K562 (cell line): Measurements from ENCODE around the gene OTOP1. TPM values are rescaled to one million over a fixed set of nuclear protein-coding genes. Genes with fewer than 3 reads are reported as not detected.

Source experiments
- ATAC-seq: fragments of 200-7000 bp; cut with Tn5 transposase; 3 replicates; pipeline ENCODE4 v1.9.1; 2020; ENCODE audit warnings: moderate library complexity
- BruUV-seq: library from RNA; stranded (reverse); fragments of 400-500 nt; replicated peaks from 2 replicates; lab custom pipeline; 2021; lab: Mats Ljungman, UMichigan
- CTCF ChIA-PET: fragments of 300-600 bp; formaldehyde crosslinking; extraction: SDS; loops from one replicate; lab custom pipeline; 2021; ENCODE audit warnings: low intra/inter-chr PET ratio; lab: Yijun Ruan, JAX
- POLR2A ChIA-PET: fragments of 300-600, 350-650 bp; sonication (Branson Sonifier 250); formaldehyde crosslinking; extraction: SDS; loops from one replicate; lab custom pipeline; 2021; ENCODE audit warnings: antibody characterized with exemption, inconsistent platforms; lab: Yijun Ruan, JAX
- DNase-seq, 4 experiments: peaks; one replicate each; pipeline versions ENCODE4 v3.0.0 to v3.0.0-alpha.2; 2011 to 2018; ENCODE audit warnings: low spot score in 3 of 4, mixed read lengths in 3 of 4; ENCODE audit errors: extremely low read depth in 1 of 4
- FAIRE-seq: peaks from 2 replicates; lab custom pipeline; 2011; peaks lifted over from hg19 to GRCh38; lab: Jason Lieb, UNC
- H2AFZ ChIP-seq: 2 replicates; pipeline ENCODE4 v1.6.0; 2011; ENCODE audit warnings: low read depth, low read length, control low read depth, inconsistent platforms
- H3K27ac ChIP-seq: fragments of 200-600 bp; 3 replicates; pipeline ENCODE4 v1.8.0; 2011; ENCODE audit warnings: low read depth, mild to moderate bottlenecking, control low read depth, inconsistent platforms, low read length, moderate library complexity, mixed read lengths; ENCODE audit errors: extremely low read depth
- H3K27me3 ChIP-seq, 2 experiments: fragments of 300-600 bp in 1 of 2; 2 replicates in 1 of 2; 3 replicates in 1 of 2; pipeline versions ENCODE4 v1.6.0 to v1.8.0; 2011; ENCODE audit warnings: inconsistent platforms in 2 of 2, low read length in 2 of 2, mild to moderate bottlenecking in 1 of 2, mixed read lengths in 1 of 2, moderate library complexity in 1 of 2; ENCODE audit not compliant: control insufficient read depth in 2 of 2, insufficient read depth in 2 of 2
- H3K36me3 ChIP-seq: fragments of 300-600 bp; 3 replicates; pipeline ENCODE4 v1.8.0; 2011; ENCODE audit warnings: mild to moderate bottlenecking, low read length, inconsistent platforms; ENCODE audit not compliant: control insufficient read depth, insufficient read depth
- H3K4me1 ChIP-seq, 2 experiments: fragments of 200-600 bp in 1 of 2; replicated peaks in 1 of 2; 2 replicates in 1 of 2; 3 replicates in 1 of 2; pipeline versions ENCODE4 v1.5.1 to v1.8.0; 2011; ENCODE audit warnings: inconsistent platforms in 2 of 2, low read length in 2 of 2, mild to moderate bottlenecking in 1 of 2, mixed read lengths in 1 of 2, moderate library complexity in 1 of 2; ENCODE audit not compliant: control insufficient read depth in 2 of 2, insufficient read depth in 2 of 2
- H3K4me2 ChIP-seq: 2 replicates; pipeline ENCODE4 v1.6.1; 2011; ENCODE audit warnings: low read length, control low read depth, inconsistent platforms, mixed read lengths; ENCODE audit not compliant: insufficient read depth
- H3K4me3 ChIP-seq: fragments of 200-600 bp; sonication (generic), shearing (Covaris generic); 2 replicates; pipeline ENCODE4 v1.5.1; 2016; ENCODE audit warnings: control low read depth, inconsistent platforms
- H3K79me2 ChIP-seq: fragments of 200-600 bp; 3 replicates; pipeline ENCODE4 v1.8.0; 2011; ENCODE audit warnings: low read length, inconsistent platforms; ENCODE audit not compliant: control insufficient read depth, insufficient read depth
- H3K9ac ChIP-seq, 2 experiments: 2 replicates each; pipeline versions ENCODE4 v1.6.0 to v1.6.1; 2011; ENCODE audit warnings: low read depth in 2 of 2, low read length in 2 of 2, control low read depth in 1 of 2, inconsistent platforms in 1 of 2, mild to moderate bottlenecking in 1 of 2, mixed read lengths in 1 of 2; ENCODE audit not compliant: insufficient read depth in 1 of 2
- H3K9me1 ChIP-seq: one replicate; pipeline ENCODE4 v1.6.0; 2011; ENCODE audit warnings: inconsistent platforms, mild to moderate bottlenecking, low read length, moderate library complexity; ENCODE audit not compliant: control insufficient read depth, insufficient read depth
- H3K9me3 ChIP-seq: replicated peaks from 2 replicates; pipeline ENCODE4 v1.5.1; 2011; ENCODE audit warnings: low read depth, low read length, inconsistent platforms; ENCODE audit not compliant: control insufficient read depth, insufficient read depth
- H4K20me1 ChIP-seq: replicated peaks from 2 replicates; pipeline ENCODE4 v1.6.1; 2011; ENCODE audit warnings: low read length, inconsistent platforms, mixed read lengths; ENCODE audit not compliant: control insufficient read depth, insufficient read depth
- ARID3A ChIP-seq: IDR thresholded peaks from 2 replicates; pipeline ENCODE4 v1.6.1; 2012; ENCODE audit warnings: low read depth, low read length, improper control_type of control experiment, borderline replicate concordance
- BCOR ChIP-seq: fragments of 450-650 bp; IDR thresholded peaks from 2 replicates; pipeline ENCODE4 v1.6.1; 2016
- COPS2 ChIP-seq: fragments of 450-650 bp; conservative IDR thresholded peaks from 2 replicates; pipeline ENCODE4 v1.6.1; 2016; ENCODE audit warnings: mild to moderate bottlenecking, moderate library complexity
- DDX20 ChIP-seq: fragments of 450-650 bp; IDR thresholded peaks from 2 replicates; pipeline ENCODE4 v1.6.1; 2016; ENCODE audit warnings: missing genetic modification characterization, low read depth, mild to moderate bottlenecking, missing compliant biosample characterization, moderate library complexity
- DNMT1 ChIP-seq: fragments of 450-650 bp; IDR thresholded peaks from 2 replicates; pipeline ENCODE4 v1.6.1; 2016; ENCODE audit warnings: antibody characterized with exemption, mild to moderate bottlenecking
- ELF4 ChIP-seq: fragments of 450-650 bp; formaldehyde crosslinking; IDR thresholded peaks from 2 replicates; pipeline ENCODE4 v1.4.0; 2022; ENCODE audit warnings: missing genetic modification characterization
- NCOA2 ChIP-seq, 2 experiments: fragments of 450-650 bp; IDR thresholded peaks; 2 replicates each; pipeline ENCODE4 v1.6.1; 2018; ENCODE audit warnings: mild to moderate bottlenecking in 2 of 2, moderate library complexity in 1 of 2; ENCODE audit not compliant: partially characterized antibody in 2 of 2
- NFATC3 ChIP-seq: fragments of 450-650 bp; IDR thresholded peaks from 2 replicates; pipeline ENCODE4 v1.6.1; 2017; ENCODE audit warnings: mild to moderate bottlenecking
- NR2C2 ChIP-seq, 2 experiments: fragments of 200-800 bp in 1 of 2; sonication (Bioruptor generic) in 1 of 2; sonication (generic) in 1 of 2; formaldehyde crosslinking in 1 of 2; IDR thresholded peaks; 2 replicates each; pipeline versions ENCODE4 v1.6.1 to v1.8.0; 2016 to 2022; ENCODE audit warnings: mild to moderate bottlenecking in 1 of 2, missing compliant biosample characterization in 1 of 2, missing genetic modification characterization in 1 of 2, missing genetic modification reagents in 1 of 2
- PURB ChIP-seq: sonication (generic); formaldehyde crosslinking; IDR thresholded peaks from 2 replicates; pipeline ENCODE4 v1.9.0; 2021; ENCODE audit warnings: low read depth, mild to moderate bottlenecking, missing genetic modification reagents
- RBM34 ChIP-seq: fragments of 200-400 bp; formaldehyde crosslinking; IDR thresholded peaks from 2 replicates; pipeline ENCODE4 v1.6.1; 2018; ENCODE audit warnings: low read length, borderline replicate concordance; ENCODE audit not compliant: insufficient read depth
- ZNF311 ChIP-seq: fragments of 250-450 bp; sonication (Bioruptor Pico); IDR thresholded peaks from 2 replicates; pipeline ENCODE4 v1.4.0; 2020; ENCODE audit warnings: mild to moderate bottlenecking, moderate library complexity
- WGBS: fragments of 100-300 bp; shearing (Covaris generic); methylation state at CpG from one replicate; pipeline ENCODE4 v1.1.6; 2016; ENCODE audit warnings: low coverage, mixed read lengths; ENCODE audit not compliant: insufficient coverage; ENCODE audit errors: missing lambda C conversion rate; 5-methylcytosine and 5-hydroxymethylcytosine counted together
- in situ Hi-C: fragments of 300-500 bp; cut with MboI; formaldehyde crosslinking; loops from 4 replicates; pipeline ENCODE4 v1.15.0; 2018; ENCODE audit warnings: inconsistent platforms, mixed read lengths
- intact Hi-C: fragments of 100-400 bp; cut with micrococcal nuclease; formaldehyde crosslinking; loops from 2 replicates; pipeline ENCODE4 v1.14.2; 2022
- polyA plus RNA-seq, 8 experiments: library from polyadenylated mRNA; depleted of rRNA in 4 of 8; stranded (reverse) in 5 of 8; unstranded in 3 of 8; fragments of >200 nt; fragmentation: Nextera tagmentation in 2 of 8; fragmentation: Illumina TruSeq in 1 of 8; extraction: Ambion mirVana in 2 of 8; extraction: Trizol in 1 of 8; gene quantifications; 2 replicates each; pipeline versions ENCODE4 v1.2.1 to v1.2.3, GENCODE V29; 2011 to 2014; ENCODE audit warnings: inconsistent platforms in 1 of 8, missing spikeins in 1 of 8
- total RNA-seq, 7 experiments: library from RNA; depleted of rRNA in 6 of 7; stranded (reverse); fragments of >200 nt in 6 of 7; fragmentation: Illumina TruSeq in 2 of 7; extraction: Trizol in 2 of 7; gene quantifications; 2 replicates each; pipeline versions ENCODE4 v1.2.1 to v1.2.3, GENCODE V29; 2011 to 2021; ENCODE audit warnings: low replicate concordance in 1 of 7

The OTOP1 gene
- total and polyA plus RNA-seq, 9 of the 15 experiments (the other 6 are each of a cell fraction or from before 2014, with no cell fraction given): not detected

DNA sequence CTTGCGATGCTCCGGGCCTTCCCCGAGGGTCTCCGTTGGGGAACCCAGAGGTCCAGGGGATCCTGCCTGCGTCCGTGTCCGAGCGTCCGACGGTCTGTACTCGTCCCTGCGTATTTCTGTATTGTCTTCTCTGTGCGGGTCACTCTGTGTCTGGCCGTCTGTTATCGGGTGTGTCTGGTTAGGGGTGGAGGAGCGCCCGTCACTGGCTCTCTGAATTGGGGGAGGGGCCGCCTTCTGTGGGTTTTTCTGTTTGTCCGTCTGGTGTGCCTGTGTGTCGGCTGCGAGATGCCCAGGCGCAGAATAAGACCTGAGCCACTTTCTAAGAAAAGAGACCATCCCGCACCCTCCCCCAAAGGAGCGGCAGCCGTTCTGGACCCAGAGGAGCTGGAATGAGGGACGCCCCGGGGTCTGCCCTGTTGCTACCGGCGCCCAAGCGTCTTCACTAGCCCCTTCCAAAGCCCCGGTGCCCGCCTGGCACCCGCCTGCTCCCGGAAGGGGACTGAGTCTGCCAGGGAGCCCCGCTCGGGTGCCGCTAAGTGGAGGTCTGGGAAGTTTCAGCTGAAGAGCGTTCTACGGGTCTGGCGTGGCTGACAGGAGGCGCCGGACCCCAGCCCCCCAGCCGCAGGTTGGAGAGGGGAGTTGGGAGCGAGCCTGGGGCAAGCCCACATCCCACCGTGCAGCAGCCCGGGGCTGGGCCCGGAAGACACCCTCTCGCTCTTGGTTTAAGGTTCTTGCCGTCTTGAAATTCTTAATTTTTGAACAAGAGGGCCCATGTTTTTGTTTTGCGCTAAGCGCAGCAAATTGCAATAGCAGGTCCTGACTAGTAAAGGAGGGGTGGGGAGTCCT is 1.0 kb upstream of the OTOP1 start:
- WGBS: 7% methylated on average over 33 of the region's 51 CpGs
- ChIA-PET POLR2A (no interaction called here), CTCF (no interaction called here)
- H3K9me1 ChIP-seq: no peaks in the 10 kb centered on the region
- H4K20me1 ChIP-seq: no peaks in the 10 kb centered on the region
- BruUV-seq: no TSS peak
- no peak overlapping the region for H3K4me3 ChIP-seq
- H3K79me2 ChIP-seq: no peaks in the 10 kb centered on the region
- H3K9me3 ChIP-seq: 0 out of 2 replicates have a peak, but pooled peaks cover under 1% of the 10 kb centered on the region
- H3K27ac ChIP-seq: no peak overlapping the region
- no peak overlapping the region for H2AFZ ChIP-seq
- H3K4me2 ChIP-seq: no peak overlapping the region
- FAIRE-seq (no peak), DNase-seq (peak in 1 of 4 experiments; percentile 18), ATAC-seq (no peak)
- TF ChIP-seq NFATC3: no peak
- in situ Hi-C loops (no loop called here), intact Hi-C loops (no loop called here)
- peaks cover 18 to 39% of the 10 kb centered on the region in 2 experiments; a peak in 4 of 5 replicates for H3K27me3 ChIP-seq
- H3K4me1 ChIP-seq: peaks cover 0 to 18% of the 10 kb centered on the region in 2 experiments; a peak in 2 of 5 replicates
- no peaks in the 10 kb centered on the region for H3K36me3 ChIP-seq
- H3K9ac ChIP-seq: no peak overlapping the region

GRCh38 chr4:4225915-4226605 is 669 bp downstream of the OTOP1 start:
- FAIRE-seq (no peak), DNase-seq (no peak), ATAC-seq (no peak)
- no peaks in the 10 kb centered on the region for H3K79me2 ChIP-seq
- ChIA-PET CTCF (no interaction called here), POLR2A (interaction anchor here (0.6 kb wide), 2 partner anchors 194 to 480 kb away, joined by 3 to 5 read pairs; no protein-coding TSS in a partner anchor)
- H3K4me2 ChIP-seq: no peak overlapping the region
- no TSS peak for BruUV-seq
- no peaks in the 10 kb centered on the region for H3K36me3 ChIP-seq
- 5% methylated on average over 37 of the region's 41 CpGs for WGBS
- H3K9ac ChIP-seq: no peak overlapping the region
- H2AFZ ChIP-seq: no peak overlapping the region
- intact Hi-C loops (no loop called here), in situ Hi-C loops (no loop called here)
- no peak overlapping the region for H3K4me3 ChIP-seq
- H3K27me3 ChIP-seq: peaks cover 18 to 43% of the 10 kb centered on the region in 2 experiments; a peak in 4 of 5 replicates
- H3K27ac ChIP-seq: no peak overlapping the region
- TF ChIP-seq RBM34 (no peak), ELF4 (CRISPR knock-in tag) (no peak), NR2C2 (CRISPR knock-in tag; IDR thresholded peaks at IDR 0.05) (no peak), NR2C2 (tag; IDR thresholded peaks at IDR 0.05) (no peak), DNMT1 (no peak), NCOA2 (IDR thresholded peaks at IDR 0.05; ENCODE audit: partially characterized antibody in 2 of 2) (no peak), DDX20 (tag) (no peak), COPS2 (no peak), ZNF311 (CRISPR knock-in tag) (no peak), BCOR (no peak), ARID3A (no peak), NFATC3 (no peak), PURB (no peak)
- no peaks in the 10 kb centered on the region for H3K9me1 ChIP-seq
- H4K20me1 ChIP-seq: no peaks in the 10 kb centered on the region
- H3K9me3 ChIP-seq: no peaks in the 10 kb centered on the region
- peaks cover 0 to 18% of the 10 kb centered on the region in 2 experiments; a peak in 2 of 5 replicates for H3K4me1 ChIP-seq
